MM.1S (cell line): Measurements from ENCODE around the gene LMNA.

Experiments used
- DNase-seq: peaks from one replicate; pipeline ENCODE4 v3.0.0-alpha.2; 2015
- H2AFZ ChIP-seq: fragments of 300-600 bp; sonication (generic); 2 replicates; pipeline ENCODE4 v1.6.0; 2016; ENCODE audit warnings: antibody characterized with exemption, low read length
- H3F3A ChIP-seq: fragments of 300-600 bp; sonication (generic); 2 replicates; pipeline ENCODE4 v1.6.1; 2016; ENCODE audit warnings: mild to moderate bottlenecking, antibody characterized with exemption, low read length, moderate library complexity, mixed read lengths; ENCODE audit not compliant: insufficient read depth
- H3K27ac ChIP-seq: fragments of 300-600 bp; sonication (generic); 2 replicates; pipeline ENCODE4 v1.5.1; 2016; ENCODE audit warnings: mild to moderate bottlenecking, low read length
- H3K27me3 ChIP-seq: fragments of 300-600 bp; sonication (generic); replicated peaks from 2 replicates; pipeline ENCODE4 v1.6.0; 2016; ENCODE audit warnings: low read length; ENCODE audit not compliant: insufficient read depth
- H3K36me3 ChIP-seq: fragments of 300-600 bp; sonication (generic); replicated peaks from 2 replicates; pipeline ENCODE4 v1.6.1; 2016; ENCODE audit warnings: mild to moderate bottlenecking, low read length, mixed read lengths; ENCODE audit not compliant: insufficient read depth
- H3K4me1 ChIP-seq: fragments of 300-600 bp; sonication (generic); 2 replicates; pipeline ENCODE4 v1.6.1; 2016; ENCODE audit warnings: low read length, mixed read lengths
- H3K4me2 ChIP-seq: fragments of 300-600 bp; sonication (generic); 2 replicates; pipeline ENCODE4 v1.6.0; 2016; ENCODE audit warnings: low read depth, low read length
- H3K4me3 ChIP-seq: fragments of 300-600 bp; sonication (generic); 2 replicates; pipeline ENCODE4 v1.5.1; 2016; ENCODE audit warnings: low read length, mixed read lengths
- H3K79me2 ChIP-seq: fragments of 300-600 bp; sonication (generic); 2 replicates; pipeline ENCODE4 v1.6.1; 2016; ENCODE audit warnings: mixed run types, low read length, mixed read lengths
- H3K9ac ChIP-seq: fragments of 300-600 bp; sonication (generic); 2 replicates; pipeline ENCODE4 v1.6.1; 2016; ENCODE audit warnings: low read length, mixed read lengths
- H3K9me2 ChIP-seq: fragments of 300-600 bp; sonication (generic); replicated peaks from 2 replicates; pipeline ENCODE4 v1.6.1; 2016; ENCODE audit warnings: mild to moderate bottlenecking, low read length, mixed read lengths; ENCODE audit not compliant: insufficient read depth
- H3K9me3 ChIP-seq: fragments of 300-600 bp; sonication (generic); replicated peaks from 2 replicates; pipeline ENCODE4 v1.6.1; 2016; ENCODE audit warnings: mild to moderate bottlenecking, low read length, mixed read lengths; ENCODE audit not compliant: insufficient read depth
- H4K20me1 ChIP-seq: fragments of 300-600 bp; sonication (generic); 2 replicates; pipeline ENCODE4 v1.6.1; 2016; ENCODE audit warnings: mild to moderate bottlenecking, low read length, moderate library complexity, mixed read lengths; ENCODE audit not compliant: insufficient read depth
- EZH2 ChIP-seq: fragments of 300-600 bp; sonication (generic); optimal IDR thresholded peaks from 2 replicates; pipeline ENCODE3; 2017; ENCODE audit warnings: low read depth, mild to moderate bottlenecking, antibody characterized with exemption, low read length, mixed read lengths
- EZH2phosphoT487 ChIP-seq: fragments of 300-600 bp; sonication (generic); IDR thresholded peaks from 2 replicates; pipeline ENCODE4 v1.6.1; 2018; ENCODE audit warnings: antibody characterized with exemption, low read length
- TF ChIP-seq, protein P1 (sequence below): fragments of 300-600 bp; sonication (generic); IDR thresholded peaks from 2 replicates; pipeline ENCODE4 v1.5.1; 2016; ENCODE audit warnings: antibody characterized with exemption, low read length, mixed read lengths

Gene LMNA

DNA sequence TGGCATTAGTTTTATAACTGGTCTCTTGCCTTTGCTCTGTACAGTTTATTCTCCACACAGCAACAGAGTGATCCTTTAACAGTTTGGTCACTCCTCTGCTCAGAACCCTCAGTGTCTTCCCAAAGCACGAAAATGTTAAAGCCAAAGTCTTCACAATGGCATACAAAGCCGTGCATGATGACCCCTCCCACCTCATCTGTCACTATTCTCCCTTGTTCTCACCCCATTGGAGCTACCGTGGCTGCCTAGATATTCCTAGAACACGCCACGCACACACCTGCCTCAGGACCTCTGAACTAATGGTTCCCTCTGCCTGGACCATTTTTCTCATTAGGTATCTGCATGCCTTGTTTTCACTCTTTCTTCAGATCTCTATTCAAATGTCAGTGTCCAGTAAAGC lies 30.2 kb downstream of the LMNA start:
- no peaks in the 10 kb centered on the region for H3K9me3 ChIP-seq
- H3K27me3 ChIP-seq, result no peaks in the 10 kb centered on the region
- H4K20me1 ChIP-seq, result no peaks in the 10 kb centered on the region
- peaks cover 31% of the 10 kb centered on the region for H3F3A ChIP-seq
- no peak overlapping the region for H3K27ac ChIP-seq
- H3K4me2 ChIP-seq, result no peak overlapping the region
- no peak overlapping the region for H3K4me3 ChIP-seq
- TF ChIP-seq EZH2 (no peak), EZH2phosphoT487 (no peak)
- TF ChIP-seq, protein P1, sequence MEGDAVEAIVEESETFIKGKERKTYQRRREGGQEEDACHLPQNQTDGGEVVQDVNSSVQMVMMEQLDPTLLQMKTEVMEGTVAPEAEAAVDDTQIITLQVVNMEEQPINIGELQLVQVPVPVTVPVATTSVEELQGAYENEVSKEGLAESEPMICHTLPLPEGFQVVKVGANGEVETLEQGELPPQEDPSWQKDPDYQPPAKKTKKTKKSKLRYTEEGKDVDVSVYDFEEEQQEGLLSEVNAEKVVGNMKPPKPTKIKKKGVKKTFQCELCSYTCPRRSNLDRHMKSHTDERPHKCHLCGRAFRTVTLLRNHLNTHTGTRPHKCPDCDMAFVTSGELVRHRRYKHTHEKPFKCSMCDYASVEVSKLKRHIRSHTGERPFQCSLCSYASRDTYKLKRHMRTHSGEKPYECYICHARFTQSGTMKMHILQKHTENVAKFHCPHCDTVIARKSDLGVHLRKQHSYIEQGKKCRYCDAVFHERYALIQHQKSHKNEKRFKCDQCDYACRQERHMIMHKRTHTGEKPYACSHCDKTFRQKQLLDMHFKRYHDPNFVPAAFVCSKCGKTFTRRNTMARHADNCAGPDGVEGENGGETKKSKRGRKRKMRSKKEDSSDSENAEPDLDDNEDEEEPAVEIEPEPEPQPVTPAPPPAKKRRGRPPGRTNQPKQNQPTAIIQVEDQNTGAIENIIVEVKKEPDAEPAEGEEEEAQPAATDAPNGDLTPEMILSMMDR, result no peak
- H3K79me2 ChIP-seq, result no peaks in the 10 kb centered on the region; the same call in 1 of the 2 replicates
- peaks cover 35% of the 10 kb centered on the region for H3K4me1 ChIP-seq
- H3K36me3 ChIP-seq, result no peaks in the 10 kb centered on the region
- no peak for DNase-seq
- no peaks in the 10 kb centered on the region for H3K9me2 ChIP-seq
- no peak overlapping the region for H2AFZ ChIP-seq
- H3K9ac ChIP-seq, result no peak overlapping the region

DNA sequence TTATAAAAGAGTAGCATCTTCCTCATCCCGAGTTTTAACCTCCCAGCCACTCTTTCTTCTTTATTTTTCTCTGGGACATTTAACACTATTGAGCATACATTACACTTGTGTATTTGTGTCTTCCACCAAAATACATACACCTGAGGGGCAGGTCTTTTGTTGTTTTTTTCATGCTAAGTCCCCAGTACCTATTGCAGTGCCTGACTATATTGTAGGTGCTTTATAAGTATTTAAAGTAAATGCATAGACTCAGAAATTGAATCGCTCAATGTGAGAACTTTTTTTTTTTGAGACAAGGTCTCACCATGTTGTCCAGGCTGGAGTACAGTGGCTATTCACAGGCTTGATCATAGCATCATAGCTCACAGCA lies 31.1 kb downstream of the LMNA start:
- no peak for DNase-seq
- TF ChIP-seq EZH2phosphoT487 (no peak), EZH2 (no peak)
- TF ChIP-seq, protein P1, result no peak
- Histone ChIP-seq H3K9me2 (no peaks in the 10 kb centered on the region), H3K79me2 (peaks cover 9% of the 10 kb centered on the region), H3K36me3 (no peaks in the 10 kb centered on the region), H3K4me1 (peaks cover 43% of the 10 kb centered on the region), H3K27me3 (no peaks in the 10 kb centered on the region), H3K4me3 (peak overlapping the region; percentile 35; the same call in 1 of the 2 replicates), H3K9ac (no peak overlapping the region), H3K4me2 (peak overlapping the region; percentile 71), H3K27ac (no peak overlapping the region; the same call in 1 of the 2 replicates), H3F3A (peaks cover 40% of the 10 kb centered on the region), H4K20me1 (no peaks in the 10 kb centered on the region), H3K9me3 (no peaks in the 10 kb centered on the region), H2AFZ (peak overlapping the region; percentile 44)

DNA sequence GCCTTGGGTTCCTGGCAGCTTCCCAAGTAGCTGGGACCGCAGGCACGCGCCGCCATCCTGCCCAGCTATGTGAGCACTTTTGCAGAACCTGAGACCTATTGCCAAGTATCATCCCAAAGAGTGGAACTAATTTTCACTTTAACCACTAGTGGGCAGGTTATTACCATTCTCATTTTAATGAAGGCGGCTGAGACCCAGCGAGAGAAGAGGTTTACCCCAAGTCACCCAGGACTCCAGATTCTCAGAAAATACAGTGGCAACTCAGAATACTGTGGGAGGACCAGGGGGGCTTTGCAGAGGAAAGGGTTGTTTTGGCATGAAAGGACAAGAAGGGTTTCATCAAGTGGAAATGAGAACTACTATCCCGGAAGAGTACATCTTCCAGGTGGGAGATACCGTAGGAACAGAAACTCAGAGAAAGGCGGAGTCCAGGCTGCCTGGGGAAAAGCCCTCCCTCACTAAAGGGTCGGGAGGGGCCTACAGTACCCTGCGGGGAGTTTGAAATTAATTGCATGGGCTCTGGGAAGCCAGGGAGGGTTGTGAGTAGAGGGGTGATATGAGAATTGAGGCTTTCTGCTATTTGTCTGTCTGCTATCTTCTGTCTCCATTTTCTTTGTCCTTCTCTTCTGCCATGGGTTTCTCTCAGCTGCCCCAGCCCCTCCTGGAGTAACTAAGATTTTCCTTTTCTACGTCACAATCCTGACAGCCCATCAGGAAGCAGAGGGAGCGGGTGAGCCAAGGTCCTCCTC lies 31.7 kb downstream of the LMNA start:
- H3K36me3 ChIP-seq, result no peaks in the 10 kb centered on the region
- peaks cover 46% of the 10 kb centered on the region for H3F3A ChIP-seq
- peak overlapping the region; percentile 35 for H3K4me3 ChIP-seq
- DNase-seq, result peak; percentile 94
- H3K9me2 ChIP-seq, result no peaks in the 10 kb centered on the region
- no peaks in the 10 kb centered on the region for H4K20me1 ChIP-seq
- H3K9ac ChIP-seq, result peak overlapping the region; percentile 40
- peak overlapping the region; percentile 44 for H2AFZ ChIP-seq
- no peak for TF ChIP-seq EZH2phosphoT487
- TF ChIP-seq EZH2, result no peak
- TF ChIP-seq, protein P1, result peak; percentile 94
- peak overlapping the region; percentile 30; the same call in 1 of the 2 replicates for H3K27ac ChIP-seq
- peak overlapping the region; percentile 71 for H3K4me2 ChIP-seq
- no peaks in the 10 kb centered on the region for H3K9me3 ChIP-seq
- H3K79me2 ChIP-seq, result peaks cover 13% of the 10 kb centered on the region
- H3K4me1 ChIP-seq, result peaks cover 49% of the 10 kb centered on the region
- H3K27me3 ChIP-seq, result no peaks in the 10 kb centered on the region
